Measurements from ENCODE around the gene FBXO36. TPM values are rescaled to one million over a fixed set of nuclear protein-coding genes. Genes with fewer than 3 reads are reported as not detected.

FBXO36 gene
- total RNA-seq, 1 donor, result 1.0 TPM

DNA sequence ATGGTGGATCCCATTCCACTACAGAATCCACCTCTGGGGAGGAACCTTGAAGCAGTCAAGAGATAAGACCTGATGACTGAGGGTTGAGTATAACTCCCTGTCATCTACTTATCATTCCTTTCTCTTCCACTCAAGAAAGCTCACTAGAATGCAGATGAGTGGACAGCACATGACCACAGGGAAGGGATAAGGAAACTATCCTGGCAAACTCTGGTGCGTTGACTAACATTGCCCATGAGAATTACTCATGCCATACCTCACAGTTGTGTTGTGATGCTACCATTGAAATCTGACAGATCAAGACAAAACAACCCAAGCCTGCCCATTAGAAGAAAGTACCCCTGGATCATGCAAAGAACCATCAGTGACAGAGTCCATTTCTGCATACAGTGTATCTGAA is 119.9 kb downstream of the FBXO36 start:
- Histone ChIP-seq H3K27me3 (ENCODE audit: insufficient read depth, low read length) (no peaks in the 10 kb centered on the region), H3K9me3 (ENCODE audit: low read depth, low read length) (no peaks in the 10 kb centered on the region), H3K4me3 (ENCODE audit: low read length) (no peak overlapping the region), H3K4me1 (ENCODE audit: insufficient read depth, low read length) (no peaks in the 10 kb centered on the region)

DNA sequence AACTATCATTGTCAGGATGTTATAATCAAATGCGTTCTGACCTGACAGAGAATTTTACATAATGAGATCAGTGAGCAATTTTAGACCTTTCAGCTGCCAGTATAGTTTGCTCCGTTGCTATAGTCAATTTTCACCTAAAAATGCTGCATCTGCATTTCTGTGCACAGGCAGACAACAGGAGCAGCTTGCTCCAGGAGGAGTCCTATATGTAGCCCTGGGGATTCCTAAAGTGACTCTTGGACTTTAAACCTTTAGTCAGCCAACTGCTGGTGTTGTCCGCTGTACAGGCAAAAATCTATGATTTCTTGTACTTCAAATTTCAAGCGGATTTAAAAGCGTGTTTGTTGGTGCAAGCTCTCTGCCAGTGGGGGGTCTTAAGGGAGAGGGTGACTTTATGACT is 120.7 kb downstream of the FBXO36 start:
- H3K4me1 ChIP-seq (ENCODE audit: insufficient read depth, low read length), result no peaks in the 10 kb centered on the region
- no peaks in the 10 kb centered on the region for H3K9me3 ChIP-seq (ENCODE audit: low read depth, low read length)
- no peaks in the 10 kb centered on the region for H3K27me3 ChIP-seq (ENCODE audit: insufficient read depth, low read length)
- H3K4me3 ChIP-seq (ENCODE audit: low read length), result no peak overlapping the region

DNA sequence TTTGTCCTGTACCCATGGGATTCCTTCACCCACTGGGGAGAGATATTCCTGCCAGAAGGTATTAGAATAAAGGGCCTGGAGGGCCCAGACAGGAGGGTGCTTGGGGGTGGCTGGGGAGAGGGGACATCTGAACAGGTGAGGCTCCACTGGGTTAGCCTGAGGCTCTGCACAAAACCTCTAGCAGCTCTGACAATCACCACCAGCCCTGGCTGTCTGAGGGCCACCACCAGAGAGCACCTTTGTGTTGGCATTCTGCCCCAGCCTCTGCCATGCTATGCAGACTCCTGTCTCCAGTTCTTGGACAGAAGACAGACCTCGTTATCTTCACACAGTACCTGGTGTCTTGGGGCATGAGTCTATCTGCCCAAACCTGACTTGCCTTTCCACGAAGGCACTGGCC is 121.2 kb downstream of the FBXO36 start:
- Histone ChIP-seq H3K27me3 (ENCODE audit: insufficient read depth, low read length) (no peaks in the 10 kb centered on the region), H3K4me1 (ENCODE audit: insufficient read depth, low read length) (no peaks in the 10 kb centered on the region), H3K9me3 (ENCODE audit: low read depth, low read length) (no peaks in the 10 kb centered on the region), H3K4me3 (ENCODE audit: low read length) (no peak overlapping the region)

DNA sequence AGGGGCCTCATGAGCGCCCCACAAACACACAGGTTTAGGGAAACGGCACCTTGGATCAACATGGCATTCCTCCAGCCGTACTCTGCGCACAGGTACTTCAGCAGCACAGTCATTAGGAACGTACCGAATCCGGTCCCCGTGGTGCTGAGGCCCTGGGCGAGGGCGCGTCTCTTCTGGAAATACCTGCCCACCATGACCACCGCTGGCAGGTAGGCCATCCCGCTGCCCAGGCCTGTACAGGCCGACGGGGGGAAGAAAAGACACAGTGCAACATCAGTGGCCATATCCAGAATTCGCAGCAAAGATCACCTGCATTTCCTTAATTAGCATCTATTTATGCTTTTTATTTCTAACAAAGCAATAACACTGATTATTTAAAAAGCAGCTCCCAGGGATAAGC is 124.2 kb downstream of the FBXO36 start:
- H3K4me1 ChIP-seq (ENCODE audit: insufficient read depth, low read length), result no peaks in the 10 kb centered on the region
- H3K27me3 ChIP-seq (ENCODE audit: insufficient read depth, low read length), result no peaks in the 10 kb centered on the region
- no peak overlapping the region for H3K4me3 ChIP-seq (ENCODE audit: low read length)
- no peaks in the 10 kb centered on the region for H3K9me3 ChIP-seq (ENCODE audit: low read depth, low read length)

DNA sequence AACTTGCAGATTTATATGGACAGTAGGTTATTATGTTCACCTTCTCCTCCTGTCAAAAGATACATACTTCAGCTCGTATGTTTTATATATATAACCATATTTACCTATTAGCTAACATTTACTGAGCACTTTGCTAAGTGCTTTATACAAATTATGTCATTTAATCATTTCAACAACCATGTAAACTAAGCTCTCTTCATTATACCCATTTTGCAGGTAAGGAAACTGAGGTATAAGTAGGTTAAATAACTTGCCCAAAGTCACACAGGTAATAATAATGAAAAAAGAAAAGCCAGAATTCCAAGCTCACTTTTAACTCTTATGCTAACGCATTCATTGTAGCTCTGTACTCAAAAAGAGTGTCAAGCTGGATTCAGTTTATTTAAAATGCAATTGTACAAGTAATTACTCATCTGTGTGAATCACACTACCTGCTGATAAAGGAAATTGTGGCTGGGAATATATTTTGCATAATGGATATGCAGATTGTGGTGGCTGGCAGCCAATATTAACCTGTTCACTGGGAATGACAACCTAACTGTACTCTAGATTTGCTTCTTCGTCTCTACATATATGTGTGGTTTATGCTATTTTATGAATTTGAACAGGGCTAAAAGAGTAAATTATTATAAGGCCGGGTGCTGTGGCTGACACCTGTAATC is 125.8 kb downstream of the FBXO36 start:
- no peaks in the 10 kb centered on the region for H3K9me3 ChIP-seq (ENCODE audit: low read depth, low read length)
- H3K4me1 ChIP-seq (ENCODE audit: insufficient read depth, low read length), result no peaks in the 10 kb centered on the region
- H3K4me3 ChIP-seq (ENCODE audit: low read length), result no peak overlapping the region
- H3K27me3 ChIP-seq (ENCODE audit: insufficient read depth, low read length), result no peaks in the 10 kb centered on the region

GRCh38 chr2:230050136-230050535 is 127.8 kb downstream of the FBXO36 start:
- Histone ChIP-seq H3K4me3 (ENCODE audit: low read length) (no peak overlapping the region), H3K4me1 (ENCODE audit: insufficient read depth, low read length) (no peaks in the 10 kb centered on the region), H3K27me3 (ENCODE audit: insufficient read depth, low read length) (no peaks in the 10 kb centered on the region), H3K9me3 (ENCODE audit: low read depth, low read length) (no peaks in the 10 kb centered on the region)

DNA sequence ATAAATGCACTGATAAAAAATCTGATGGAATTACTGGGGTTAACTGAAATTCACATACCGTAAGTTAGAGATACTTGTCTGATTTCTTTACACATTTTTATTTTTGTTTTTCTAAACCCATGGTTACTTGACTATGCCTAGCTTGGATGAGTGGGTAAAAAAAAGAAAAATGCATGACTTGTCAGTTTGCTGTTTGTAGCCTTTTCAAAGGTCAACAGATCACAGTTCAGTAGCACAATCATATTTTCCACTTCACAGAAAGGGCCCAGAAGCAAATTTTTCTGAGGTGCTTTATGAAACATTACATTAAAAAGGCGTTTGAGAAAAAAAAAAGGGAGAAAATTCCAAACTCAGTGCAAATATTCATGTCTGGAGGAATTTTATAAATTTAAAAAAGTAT is 130.0 kb downstream of the FBXO36 start:
- no peak overlapping the region for H3K4me3 ChIP-seq (ENCODE audit: low read length)
- H3K4me1 ChIP-seq (ENCODE audit: insufficient read depth, low read length), result no peaks in the 10 kb centered on the region
- H3K9me3 ChIP-seq (ENCODE audit: low read depth, low read length), result no peaks in the 10 kb centered on the region
- H3K27me3 ChIP-seq (ENCODE audit: insufficient read depth, low read length), result no peaks in the 10 kb centered on the region

DNA sequence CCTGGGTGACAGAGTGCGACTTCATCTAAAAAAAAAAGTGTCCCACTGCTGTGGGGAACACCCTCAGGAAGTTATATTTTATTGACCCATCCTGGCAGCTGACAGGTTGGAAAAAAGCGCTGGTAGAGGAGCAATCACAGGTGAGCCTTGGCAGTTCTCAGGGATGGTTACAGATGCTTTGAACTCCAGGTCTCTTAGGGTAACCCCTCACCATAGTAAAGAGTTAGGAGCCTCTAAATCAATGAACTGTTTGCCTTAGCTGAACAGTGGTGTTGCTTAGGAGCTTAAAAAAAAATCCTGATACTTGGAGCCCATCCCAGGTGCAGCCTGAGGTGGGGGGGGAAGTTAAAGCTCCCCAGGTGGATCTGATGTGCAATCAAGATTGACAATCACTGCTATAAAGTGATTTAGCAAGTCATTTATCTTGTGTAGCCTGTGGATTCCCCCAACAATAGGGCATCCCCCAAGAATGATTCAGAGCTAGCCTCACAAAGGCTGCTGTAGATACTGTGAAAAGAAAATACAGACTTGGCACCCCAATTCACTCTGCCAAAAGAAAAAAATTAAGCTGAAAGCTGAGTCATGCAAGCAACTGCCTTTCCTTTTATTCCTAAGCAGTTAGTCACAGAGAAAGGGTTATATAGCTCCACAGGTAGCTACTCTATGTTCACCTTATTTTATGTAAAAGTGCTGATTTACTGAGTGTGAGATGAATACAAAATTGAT is 131.6 kb downstream of the FBXO36 start:
- Histone ChIP-seq H3K4me3 (ENCODE audit: low read length) (no peak overlapping the region), H3K9me3 (ENCODE audit: low read depth, low read length) (no peaks in the 10 kb centered on the region), H3K4me1 (ENCODE audit: insufficient read depth, low read length) (no peaks in the 10 kb centered on the region), H3K27me3 (ENCODE audit: insufficient read depth, low read length) (no peaks in the 10 kb centered on the region)

GRCh38 chr2:230060672-230061293 is 138.5 kb downstream of the FBXO36 start:
- H3K9me3 ChIP-seq (ENCODE audit: low read depth, low read length), result no peaks in the 10 kb centered on the region
- no peaks in the 10 kb centered on the region for H3K4me1 ChIP-seq (ENCODE audit: insufficient read depth, low read length)
- H3K4me3 ChIP-seq (ENCODE audit: low read length), result no peak overlapping the region
- no peaks in the 10 kb centered on the region for H3K27me3 ChIP-seq (ENCODE audit: insufficient read depth, low read length)

Other genes starting within 250 kb of the FBXO36 start
- 0.21 TPM for gene DNER, start 207.9 kb upstream of the FBXO36 start, total RNA-seq
- gene TRIP12, start 494 bp upstream of the FBXO36 start, total RNA-seq, result 224 TPM
- gene SLC16A14, start 146.4 kb downstream of the FBXO36 start, total RNA-seq, result 0.31 TPM